ENCODE results near the gene PTPRN2.

PTPRN2 gene

DNA sequence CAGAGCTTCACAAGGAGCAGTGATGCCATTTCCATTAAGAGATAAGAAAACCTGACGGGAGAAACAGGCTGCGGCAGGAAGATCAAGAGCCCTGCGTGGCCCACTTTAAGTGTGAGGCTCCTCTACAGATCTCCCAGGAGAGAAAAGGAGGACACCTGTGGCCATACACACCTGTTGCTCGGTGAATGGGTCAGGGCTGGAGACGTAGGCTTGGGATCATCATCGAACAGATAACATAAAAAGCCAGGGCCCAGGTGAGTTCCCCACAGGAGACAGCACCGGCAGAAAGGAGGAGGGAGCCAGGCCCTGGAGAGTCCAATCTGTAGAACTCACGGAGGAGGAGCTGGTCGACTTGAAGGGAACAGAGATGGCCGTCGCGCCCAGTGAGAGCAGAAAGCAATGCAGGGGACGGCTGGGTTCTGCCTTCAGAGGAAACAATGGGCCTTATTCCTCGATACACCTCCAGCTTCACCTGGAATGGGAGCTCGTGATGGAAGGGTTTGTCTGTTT, 694.0 kb downstream of the PTPRN2 start:
- H3K27me3 ChIP-seq (ENCODE audit: control insufficient read depth, insufficient read depth, low read length) = no peaks in the 10 kb centered on the region
- TF ChIP-seq, protein P1, sequence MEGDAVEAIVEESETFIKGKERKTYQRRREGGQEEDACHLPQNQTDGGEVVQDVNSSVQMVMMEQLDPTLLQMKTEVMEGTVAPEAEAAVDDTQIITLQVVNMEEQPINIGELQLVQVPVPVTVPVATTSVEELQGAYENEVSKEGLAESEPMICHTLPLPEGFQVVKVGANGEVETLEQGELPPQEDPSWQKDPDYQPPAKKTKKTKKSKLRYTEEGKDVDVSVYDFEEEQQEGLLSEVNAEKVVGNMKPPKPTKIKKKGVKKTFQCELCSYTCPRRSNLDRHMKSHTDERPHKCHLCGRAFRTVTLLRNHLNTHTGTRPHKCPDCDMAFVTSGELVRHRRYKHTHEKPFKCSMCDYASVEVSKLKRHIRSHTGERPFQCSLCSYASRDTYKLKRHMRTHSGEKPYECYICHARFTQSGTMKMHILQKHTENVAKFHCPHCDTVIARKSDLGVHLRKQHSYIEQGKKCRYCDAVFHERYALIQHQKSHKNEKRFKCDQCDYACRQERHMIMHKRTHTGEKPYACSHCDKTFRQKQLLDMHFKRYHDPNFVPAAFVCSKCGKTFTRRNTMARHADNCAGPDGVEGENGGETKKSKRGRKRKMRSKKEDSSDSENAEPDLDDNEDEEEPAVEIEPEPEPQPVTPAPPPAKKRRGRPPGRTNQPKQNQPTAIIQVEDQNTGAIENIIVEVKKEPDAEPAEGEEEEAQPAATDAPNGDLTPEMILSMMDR (IDR thresholded peaks at IDR 0.05) = no peak
- H3K27ac ChIP-seq = no peak overlapping the region
- H3K36me3 ChIP-seq (ENCODE audit: control insufficient read depth, insufficient read depth, low read length) = no peaks in the 10 kb centered on the region
- no peak overlapping the region for H2AFZ ChIP-seq
- no peak overlapping the region for H3K9ac ChIP-seq
- H3K4me2 ChIP-seq (ENCODE audit: low read length) = no peak overlapping the region
- H3K79me2 ChIP-seq = no peaks in the 10 kb centered on the region
- no peaks in the 10 kb centered on the region for H3K4me1 ChIP-seq
- H3K9me3 ChIP-seq (ENCODE audit: control insufficient read depth, low read length) = no peaks in the 10 kb centered on the region
- H3K4me3 ChIP-seq (ENCODE audit: low read depth, low read length) = no peak overlapping the region

DNA sequence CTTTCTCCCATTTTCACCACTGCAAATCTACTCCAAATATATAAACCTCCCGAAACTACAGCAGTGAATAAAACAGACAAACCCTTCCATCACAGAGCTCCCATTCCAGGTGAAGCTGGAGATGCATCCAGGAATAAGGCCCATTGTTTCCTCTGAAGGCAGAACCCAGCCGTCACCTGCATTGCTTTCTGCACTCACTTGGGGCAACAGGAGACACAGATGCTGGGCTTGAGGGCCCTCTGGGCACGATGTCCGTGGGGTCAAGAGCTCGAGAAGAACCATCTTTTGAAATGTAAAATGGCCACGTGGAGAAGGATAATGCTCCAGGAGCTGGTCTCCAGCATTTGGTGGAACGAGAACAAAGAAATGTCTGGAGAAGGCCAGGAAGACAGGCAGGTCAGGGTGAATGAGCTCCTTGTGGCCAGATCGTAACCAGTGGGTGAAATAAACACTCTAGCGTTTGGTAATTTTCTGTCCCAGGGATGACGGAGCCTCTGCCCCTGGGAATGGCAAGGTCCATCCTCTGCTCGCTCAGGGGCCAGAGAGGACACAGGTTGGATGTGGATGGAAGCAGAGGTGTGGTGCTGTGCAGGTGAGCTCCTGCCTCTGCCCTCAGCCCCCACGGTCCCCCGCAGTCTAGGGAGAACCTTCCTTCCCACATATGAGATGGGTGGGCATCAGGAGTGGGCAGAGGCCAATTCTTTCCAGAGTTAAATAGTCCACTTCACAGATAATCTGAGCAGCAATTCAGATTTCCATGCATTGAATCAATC, 694.7 kb downstream of the PTPRN2 start:
- no peak overlapping the region for H3K4me2 ChIP-seq (ENCODE audit: low read length)
- H3K27ac ChIP-seq = no peak overlapping the region
- TF ChIP-seq, protein P1 (IDR thresholded peaks at IDR 0.05) = no peak
- no peak overlapping the region for H3K9ac ChIP-seq
- H3K4me1 ChIP-seq = no peaks in the 10 kb centered on the region
- H3K36me3 ChIP-seq (ENCODE audit: control insufficient read depth, insufficient read depth, low read length) = no peaks in the 10 kb centered on the region
- no peak overlapping the region for H3K4me3 ChIP-seq (ENCODE audit: low read depth, low read length)
- H2AFZ ChIP-seq = no peak overlapping the region
- H3K27me3 ChIP-seq (ENCODE audit: control insufficient read depth, insufficient read depth, low read length) = no peaks in the 10 kb centered on the region
- no peaks in the 10 kb centered on the region for H3K79me2 ChIP-seq
- no peaks in the 10 kb centered on the region for H3K9me3 ChIP-seq (ENCODE audit: control insufficient read depth, low read length)

DNA sequence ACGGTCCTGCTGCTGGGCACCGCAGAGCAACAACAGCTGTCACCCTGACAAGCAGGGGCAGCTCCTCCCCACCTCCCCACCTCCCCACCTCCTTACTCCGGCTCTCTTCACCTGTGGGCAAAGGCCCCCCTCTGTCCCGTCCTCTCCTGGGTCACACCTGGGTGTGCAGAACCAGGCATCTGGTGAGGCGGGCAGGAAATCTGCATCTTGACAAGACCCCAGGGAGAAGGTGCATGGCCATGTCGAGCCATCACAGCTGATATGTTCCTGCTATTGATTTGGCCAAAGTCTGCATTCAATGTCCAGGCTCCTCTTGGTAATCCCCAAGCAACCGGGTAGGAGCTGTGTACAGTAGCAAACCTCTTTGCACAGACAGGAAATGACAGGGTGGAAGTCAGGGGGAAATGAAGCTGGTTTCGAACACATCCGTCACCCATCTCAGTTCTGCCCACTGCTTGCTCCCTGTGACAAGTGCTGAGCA, 696.7 kb downstream of the PTPRN2 start:
- Histone ChIP-seq H3K27ac (no peak overlapping the region), H3K9me3 (ENCODE audit: control insufficient read depth, low read length) (no peaks in the 10 kb centered on the region), H3K79me2 (no peaks in the 10 kb centered on the region), H3K4me3 (ENCODE audit: low read depth, low read length) (no peak overlapping the region), H3K9ac (no peak overlapping the region), H3K27me3 (ENCODE audit: control insufficient read depth, insufficient read depth, low read length) (no peaks in the 10 kb centered on the region), H3K4me2 (ENCODE audit: low read length) (no peak overlapping the region), H3K36me3 (ENCODE audit: control insufficient read depth, insufficient read depth, low read length) (no peaks in the 10 kb centered on the region), H2AFZ (no peak overlapping the region), H3K4me1 (no peaks in the 10 kb centered on the region)
- TF ChIP-seq, protein P1 (IDR thresholded peaks at IDR 0.05) = no peak

DNA sequence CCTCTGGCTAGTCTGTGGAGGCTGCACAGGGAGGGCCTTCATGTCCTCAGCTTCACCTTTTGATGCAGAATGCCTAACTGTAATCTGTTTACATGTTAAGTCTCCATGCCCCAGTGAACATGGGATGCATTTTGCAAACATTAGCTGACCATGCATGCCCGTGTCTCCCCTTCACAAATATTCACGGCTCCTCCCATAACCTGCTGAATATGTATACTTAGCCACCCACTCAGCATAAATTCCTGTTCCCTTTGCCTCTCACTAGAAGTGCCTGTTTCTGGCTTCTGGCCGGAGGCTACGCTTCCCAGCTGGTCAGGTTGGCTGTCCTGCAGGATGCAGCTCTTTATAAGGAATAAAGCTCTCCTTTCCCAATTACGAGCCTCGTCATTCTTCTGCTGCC, 698.1 kb downstream of the PTPRN2 start:
- Histone ChIP-seq H3K36me3 (ENCODE audit: control insufficient read depth, insufficient read depth, low read length) (no peaks in the 10 kb centered on the region), H3K4me3 (ENCODE audit: low read depth, low read length) (no peak overlapping the region), H3K4me1 (no peaks in the 10 kb centered on the region), H2AFZ (no peak overlapping the region), H3K27ac (no peak overlapping the region), H3K9me3 (ENCODE audit: control insufficient read depth, low read length) (no peaks in the 10 kb centered on the region), H3K4me2 (ENCODE audit: low read length) (no peak overlapping the region), H3K79me2 (no peaks in the 10 kb centered on the region), H3K9ac (no peak overlapping the region), H3K27me3 (ENCODE audit: control insufficient read depth, insufficient read depth, low read length) (no peaks in the 10 kb centered on the region)
- TF ChIP-seq, protein P1 (IDR thresholded peaks at IDR 0.05) = no peak

DNA sequence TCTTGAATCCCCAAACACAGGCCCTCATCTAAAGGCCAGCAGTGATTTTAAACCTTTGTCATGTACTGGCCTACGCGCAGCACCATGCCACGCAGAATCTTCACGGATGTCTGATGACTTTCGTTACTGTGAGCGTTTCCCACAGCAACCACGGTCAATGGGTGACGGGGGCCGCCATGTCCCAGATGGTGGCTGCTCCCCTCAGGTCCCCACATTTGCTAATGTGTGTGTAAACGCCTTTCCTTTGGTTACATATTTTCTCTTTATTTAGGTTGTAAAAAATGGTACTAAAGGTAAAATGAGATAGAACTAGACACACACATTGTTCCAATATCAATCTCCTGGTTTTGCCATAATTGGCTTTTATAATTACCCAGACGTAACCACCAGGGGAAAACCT, 699.0 kb downstream of the PTPRN2 start:
- no peak overlapping the region for H2AFZ ChIP-seq
- no peak overlapping the region for H3K9ac ChIP-seq
- no peak overlapping the region for H3K4me3 ChIP-seq (ENCODE audit: low read depth, low read length)
- no peaks in the 10 kb centered on the region for H3K27me3 ChIP-seq (ENCODE audit: control insufficient read depth, insufficient read depth, low read length)
- H3K79me2 ChIP-seq = no peaks in the 10 kb centered on the region
- no peaks in the 10 kb centered on the region for H3K36me3 ChIP-seq (ENCODE audit: control insufficient read depth, insufficient read depth, low read length)
- TF ChIP-seq, protein P1 (IDR thresholded peaks at IDR 0.05) = no peak
- H3K4me1 ChIP-seq = no peaks in the 10 kb centered on the region
- no peak overlapping the region for H3K27ac ChIP-seq
- no peaks in the 10 kb centered on the region for H3K9me3 ChIP-seq (ENCODE audit: control insufficient read depth, low read length)
- no peak overlapping the region for H3K4me2 ChIP-seq (ENCODE audit: low read length)

All from parathyroid adenoma (tissue), 2 donors.